H1 (cell line): ENCODE results near the gene LARP4B. TPM values are rescaled to one million over a fixed set of nuclear protein-coding genes. Genes with fewer than 3 reads are reported as not detected.

ENCODE experiments used
- CTCF ChIA-PET: fragments of 300-600 bp; sonication (Branson Sonifier 250); formaldehyde crosslinking; loops from one replicate; lab custom pipeline; 2021; ENCODE audit not compliant: partially characterized antibody; lab: Charles Lee
- POLR2A ChIA-PET: fragments of 300-600 bp; sonication (Branson Sonifier 250); formaldehyde crosslinking; loops from one replicate; lab custom pipeline; 2021; ENCODE audit warnings: inconsistent platforms; ENCODE audit not compliant: partially characterized antibody; lab: Charles Lee
- DNase-seq, 2 experiments: peaks; one replicate each; pipeline versions ENCODE4 v3.0.0 to v3.0.0-alpha.2; 2010 to 2022; ENCODE audit warnings: low spot score in 2 of 2, low read depth in 1 of 2, mixed read lengths in 1 of 2
- FAIRE-seq: peaks from 2 replicates; lab custom pipeline; 2011; peaks lifted over from hg19 to GRCh38; lab: Jason Lieb, UNC
- H2AFZ ChIP-seq: 2 replicates; pipeline ENCODE4 v1.8.1; 2012; ENCODE audit warnings: low read length, inconsistent platforms
- H2AK5ac ChIP-seq: 2 replicates; pipeline ENCODE4 v1.6.1; 2013; ENCODE audit warnings: low read depth, low read length
- H2BK120ac ChIP-seq: replicated peaks from 2 replicates; pipeline ENCODE3; 2013; ENCODE audit warnings: low read depth, low read length, inconsistent platforms
- H2BK12ac ChIP-seq: 2 replicates; pipeline ENCODE4 v1.6.1; 2013; ENCODE audit warnings: low read depth, low read length
- H2BK15ac ChIP-seq: 2 replicates; pipeline ENCODE4 v1.6.1; 2013; ENCODE audit warnings: low read length
- H2BK20ac ChIP-seq: 2 replicates; pipeline ENCODE4 v1.6.1; 2013; ENCODE audit warnings: low read length
- H2BK5ac ChIP-seq: 2 replicates; pipeline ENCODE4 v1.6.1; 2013; ENCODE audit warnings: low read depth, low read length
- H3K14ac ChIP-seq: 2 replicates; pipeline ENCODE4 v1.6.1; 2013; ENCODE audit warnings: inconsistent platforms; ENCODE audit not compliant: insufficient read length
- H3K18ac ChIP-seq: 2 replicates; pipeline ENCODE4 v1.6.1; 2013; ENCODE audit warnings: low read length; ENCODE audit errors: extremely low read depth
- H3K23ac ChIP-seq: 2 replicates; pipeline ENCODE4 v1.6.1; 2013; ENCODE audit warnings: inconsistent platforms; ENCODE audit not compliant: insufficient read length
- H3K23me2 ChIP-seq: 2 replicates; pipeline ENCODE4 v1.6.1; 2013; ENCODE audit warnings: low read depth, low read length
- H3K27ac ChIP-seq: 2 replicates; pipeline ENCODE4 v1.6.1; 2011; ENCODE audit warnings: low read depth, low read length, inconsistent platforms
- H3K27me3 ChIP-seq, 4 experiments: replicated peaks in 1 of 4; 1 replicate in 1 of 4; 2 replicates in 3 of 4; pipeline versions ENCODE4 v1.6.1 to v1.8.1; 2011 to 2013; ENCODE audit warnings: low read length in 3 of 4, mild to moderate bottlenecking in 3 of 4, inconsistent platforms in 2 of 4, mixed read lengths in 2 of 4, moderate library complexity in 1 of 4; ENCODE audit not compliant: control insufficient read depth in 3 of 4, insufficient read depth in 3 of 4; ENCODE audit errors: extremely low read depth in 1 of 4
- H3K36me3 ChIP-seq, 4 experiments: 2 replicates each; pipeline versions ENCODE4 v1.6.1 to v1.8.1; 2011 to 2013; ENCODE audit warnings: mild to moderate bottlenecking in 4 of 4, low read length in 3 of 4, moderate library complexity in 2 of 4, control low read depth in 1 of 4, inconsistent platforms in 1 of 4; ENCODE audit not compliant: insufficient read depth in 4 of 4, control insufficient read depth in 2 of 4
- H3K4ac ChIP-seq: replicated peaks from 2 replicates; pipeline ENCODE3; 2013; ENCODE audit warnings: low read length, low read depth, mixed read lengths, inconsistent platforms; ENCODE audit not compliant: insufficient read length
- H3K4me1 ChIP-seq, 4 experiments: replicated peaks in 1 of 4; 1 replicate in 1 of 4; 2 replicates in 3 of 4; pipeline versions ENCODE4 v1.6.1 to v1.8.1; 2011 to 2013; ENCODE audit warnings: low read length in 3 of 4, inconsistent platforms in 2 of 4, mixed read lengths in 1 of 4; ENCODE audit not compliant: insufficient read depth in 4 of 4, control insufficient read depth in 3 of 4
- H3K4me2 ChIP-seq, 2 experiments: 2 replicates each; pipeline versions ENCODE4 v1.6.1 to v1.8.1; 2011 to 2013; ENCODE audit warnings: low read depth in 2 of 2, low read length in 2 of 2, control low read depth in 1 of 2, inconsistent platforms in 1 of 2, mild to moderate bottlenecking in 1 of 2; ENCODE audit not compliant: insufficient read depth in 1 of 2
- H3K4me3 ChIP-seq, 4 experiments: fragments of 200-600, 300-600 bp in 1 of 4; sonication (generic), shearing (Covaris generic), sonication (Bioruptor Twin) in 1 of 4; 2 replicates each; pipeline versions ENCODE4 v1.5.1 to v1.8.1; 2011 to 2016; ENCODE audit warnings: low read length in 4 of 4, low read depth in 3 of 4, control low read depth in 2 of 4, inconsistent platforms in 2 of 4, mild to moderate bottlenecking in 2 of 4, mixed read lengths in 1 of 4, moderate library complexity in 1 of 4; ENCODE audit not compliant: insufficient read depth in 2 of 4; ENCODE audit errors: extremely low read depth in 1 of 4
- H3K56ac ChIP-seq: replicated peaks from 2 replicates; pipeline ENCODE3; 2013; ENCODE audit warnings: low read depth, mild to moderate bottlenecking, mixed read lengths, low read length, inconsistent platforms; ENCODE audit not compliant: insufficient read length
- H3K79me1 ChIP-seq: 2 replicates; pipeline ENCODE4 v1.6.1; 2013; ENCODE audit warnings: low read depth, low read length, control low read depth
- H3K79me2 ChIP-seq, 2 experiments: 2 replicates each; pipeline versions ENCODE4 v1.6.1 to v1.8.1; 2012 to 2013; ENCODE audit warnings: low read length in 2 of 2, mild to moderate bottlenecking in 2 of 2, inconsistent platforms in 1 of 2; ENCODE audit not compliant: insufficient read depth in 2 of 2, control insufficient read depth in 1 of 2
- H3K9ac ChIP-seq, 4 experiments: replicated peaks in 1 of 4; 1 replicate in 1 of 4; 2 replicates in 3 of 4; pipeline versions ENCODE4 v1.6.1 to v1.8.1; 2011 to 2013; ENCODE audit warnings: low read depth in 3 of 4, low read length in 3 of 4, control low read depth in 2 of 4, mild to moderate bottlenecking in 2 of 4, moderate library complexity in 2 of 4, inconsistent platforms in 1 of 4; ENCODE audit errors: extremely low read depth in 1 of 4
- H3K9me3 ChIP-seq, 2 experiments: 2 replicates each; pipeline versions ENCODE4 v1.6.1 to v1.8.1; 2012 to 2013; ENCODE audit warnings: mild to moderate bottlenecking in 2 of 2, moderate library complexity in 2 of 2, control low read depth in 1 of 2, inconsistent platforms in 1 of 2, low read depth in 1 of 2, low read length in 1 of 2, mixed read lengths in 1 of 2; ENCODE audit not compliant: insufficient read depth in 2 of 2
- H4K20me1 ChIP-seq, 2 experiments: replicated peaks in 1 of 2; 2 replicates each; pipeline versions ENCODE3 to v1.8.1; 2011 to 2013; ENCODE audit warnings: inconsistent platforms in 2 of 2, low read length in 2 of 2, mild to moderate bottlenecking in 1 of 2; ENCODE audit not compliant: insufficient read depth in 2 of 2, control insufficient read depth in 1 of 2
- H4K5ac ChIP-seq: 2 replicates; pipeline ENCODE4 v1.6.1; 2013; ENCODE audit warnings: low read length, low read depth, mixed read lengths, inconsistent platforms; ENCODE audit not compliant: insufficient read length
- H4K8ac ChIP-seq: 2 replicates; pipeline ENCODE4 v1.8.0; 2013; ENCODE audit warnings: mild to moderate bottlenecking, moderate library complexity, low read length, inconsistent platforms; ENCODE audit not compliant: insufficient read depth; ENCODE audit errors: extremely low read depth
- H4K91ac ChIP-seq: replicated peaks from 2 replicates; pipeline ENCODE3; 2013; ENCODE audit warnings: low read length, mixed read lengths, inconsistent platforms; ENCODE audit not compliant: insufficient read length
- HDAC6 ChIP-seq: IDR thresholded peaks from one replicate; pipeline ENCODE4 v1.7.1; 2012; ENCODE audit warnings: low read depth, mild to moderate bottlenecking, inconsistent platforms, low read length, moderate library complexity
- KDM5A ChIP-seq: fragments of 200-600 bp; IDR thresholded peaks from 2 replicates; pipeline ENCODE4 v1.7.1; 2012; ENCODE audit warnings: mild to moderate bottlenecking, low read length, inconsistent platforms, mixed read lengths
- POLR2AphosphoS5 ChIP-seq: IDR thresholded peaks from 2 replicates; pipeline ENCODE4 v1.6.1; 2011; ENCODE audit warnings: low read depth, low read length
- SP1 ChIP-seq: IDR thresholded peaks from 2 replicates; pipeline ENCODE4 v1.6.1; 2011; ENCODE audit warnings: low read depth, low read length
- SRF ChIP-seq: IDR thresholded peaks from 2 replicates; pipeline ENCODE4 v1.6.1; 2011; ENCODE audit warnings: mild to moderate bottlenecking, low read depth, low read length, moderate library complexity
- WGBS, 2 experiments: shearing (Covaris generic) in 1 of 2; methylation state at CpG; one replicate each; pipeline versions ENCODE4 v1.1.6 to v1.1.7; 2013 to 2015; ENCODE audit warnings: low lambda C conversion rate in 2 of 2, mixed read lengths in 2 of 2, inconsistent platforms in 1 of 2, low coverage in 1 of 2, missing lambda C conversion rate in 1 of 2; ENCODE audit not compliant: insufficient replicate concordance in 2 of 2, insufficient coverage in 1 of 2, insufficient read length in 1 of 2; ENCODE audit errors: extremely low coverage in 1 of 2, missing lambda C conversion rate in 1 of 2; 5-methylcytosine and 5-hydroxymethylcytosine counted together
- polyA plus RNA-seq, 7 experiments: library from polyadenylated mRNA; depleted of rRNA in 3 of 7; stranded (reverse) in 5 of 7; unstranded in 2 of 7; fragments of >200 nt in 5 of 7; fragments of 200-250 nt in 2 of 7; gene quantifications; 1 replicate in 5 of 7; 2 replicates in 1 of 7; 4 replicates in 1 of 7; pipeline versions ENCODE4 v1.2.1 to v1.2.3, GENCODE V29; 2011 to 2013; ENCODE audit warnings: missing spikeins in 2 of 7, mixed read lengths in 2 of 7
- total RNA-seq: library from RNA; stranded (reverse); fragmentation: NEBNext Ultra II Directional; extraction: Animal tissue kit (Norgen Biotek cat#: 25700); gene quantifications from 2 replicates; pipeline ENCODE4 v1.2.1, GENCODE V29; 2021

Gene LARP4B
- total and polyA plus RNA-seq, 2 of the 8 experiments (the other 6 are each of a cell fraction or from before 2014, with no cell fraction given): 20.1 to 78.6 TPM

DNA sequence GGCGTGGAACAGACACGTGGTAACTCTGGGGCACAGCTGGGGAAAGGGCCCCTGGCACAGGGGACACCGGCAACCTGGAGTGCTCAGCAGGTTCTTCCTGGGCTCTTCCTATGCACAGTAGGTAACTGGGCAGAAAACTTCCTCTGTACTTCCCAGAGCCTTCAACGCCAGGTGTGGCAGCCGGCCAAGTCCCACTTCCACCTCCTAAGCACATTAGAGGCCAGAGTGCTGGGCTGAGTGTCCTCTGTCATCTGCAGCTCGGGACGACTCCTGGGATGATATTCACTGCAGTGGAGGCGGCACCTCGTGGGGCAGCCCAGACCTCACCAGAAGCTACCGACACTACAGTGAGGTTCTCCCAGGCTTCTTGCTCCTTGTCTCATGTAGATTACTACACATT, 114.5 kb downstream of the LARP4B start:
- Histone ChIP-seq H3K9ac (no peak overlapping the region), H3K27me3 (no peaks in the 10 kb centered on the region), H4K5ac (no peak overlapping the region), H3K4me1 (no peaks in the 10 kb centered on the region), H3K79me1 (peaks cover under 1% of the 10 kb centered on the region; the same call in 1 of the 2 replicates), H2BK12ac (no peak overlapping the region), H2BK20ac (no peak overlapping the region), H3K9me3 (no peaks in the 10 kb centered on the region), H3K4ac (no peak overlapping the region), H3K79me2 (no peaks in the 10 kb centered on the region), H3K4me2 (no peak overlapping the region), H3K23me2 (no peaks in the 10 kb centered on the region), H3K4me3 (no peak overlapping the region), H2BK5ac (no peak overlapping the region), H4K8ac (no peak overlapping the region), H2BK120ac (no peak overlapping the region), H3K27ac (no peak overlapping the region), H4K20me1 (peaks cover 0 to 13% of the 10 kb centered on the region in 2 experiments), H2AFZ (no peak overlapping the region), H2AK5ac (no peak overlapping the region), H3K18ac (no peak overlapping the region), H3K23ac (no peak overlapping the region), H4K91ac (no peak overlapping the region), H3K56ac (no peak overlapping the region), H3K36me3 (peaks cover 40 to 86% (median 71%) of the 10 kb centered on the region in 4 experiments), H3K14ac (no peak overlapping the region), H2BK15ac (no peak overlapping the region)
- POLR2A ChIA-PET: no interaction called here
- WGBS, 2 experiments: 94% methylated on average over 10 of the region's 10 CpGs; no CpG with 5 or more reads in 1 of the 2 experiments
- no peak for FAIRE-seq
- CTCF ChIA-PET: interaction anchor here (0.8 to 4.2 kb wide), 3 partner anchors 11 to 100 kb away, joined by 5 to 22 read pairs (median 8); no protein-coding TSS in a partner anchor
- DNase-seq: no peak
- no peak for TF ChIP-seq HDAC6
- TF ChIP-seq SRF: no peak
- no peak for TF ChIP-seq SP1
- TF ChIP-seq POLR2AphosphoS5: no peak
- TF ChIP-seq KDM5A: no peak
- TF ChIP-seq, all 59 proteins: peak for 0
